Neural cell (in vitro differentiated cells): Measurements from ENCODE around the gene SLC24A1.

Experiments
- CTCF ChIP-seq: fragments of 450-650 bp; IDR thresholded peaks from 2 replicates; pipeline ENCODE4 v1.5.1; 2014; ENCODE audit warnings: antibody characterized with exemption, mild to moderate bottlenecking, moderate library complexity; ENCODE audit not compliant: poor library complexity, severe bottlenecking
- EZH2 ChIP-seq: fragments of 200-600, 300-800 bp; shearing (Covaris generic), sonication (generic); IDR thresholded peaks from 2 replicates; pipeline ENCODE4 v1.6.1; 2014; ENCODE audit warnings: antibody characterized with exemption, low read length, borderline replicate concordance, mild to moderate bottlenecking; ENCODE audit not compliant: insufficient read depth, poor library complexity, severe bottlenecking
- RAD21 ChIP-seq: fragments of 450-650 bp; conservative IDR thresholded peaks from 2 replicates; pipeline ENCODE4 v1.6.1; 2014; ENCODE audit warnings: antibody characterized with exemption, mild to moderate bottlenecking, moderate library complexity
- TAF1 ChIP-seq: IDR thresholded peaks from 2 replicates; pipeline ENCODE4 v1.6.1; 2012; ENCODE audit warnings: low read depth

DNA sequence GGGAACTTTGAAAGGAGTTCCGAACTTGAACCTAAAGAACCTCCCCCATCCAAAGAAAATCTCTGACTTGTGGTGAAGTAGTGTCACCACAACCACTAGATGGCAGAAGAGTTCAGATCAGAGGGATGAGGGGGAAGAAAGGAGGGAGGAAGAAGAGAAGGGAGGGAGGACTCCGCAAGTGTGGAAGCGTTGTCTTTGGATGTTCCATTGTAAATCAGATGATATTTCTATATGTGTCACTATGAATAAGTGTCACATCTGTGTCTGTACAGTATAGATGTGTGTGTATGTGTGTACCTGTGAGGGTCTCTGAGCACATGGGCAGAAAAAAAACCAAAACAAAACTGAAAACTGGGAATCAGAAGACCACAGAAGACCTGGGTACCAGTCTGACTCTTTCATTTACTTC, 16.9 kb downstream of the SLC24A1 start:
- TF ChIP-seq CTCF (peak; percentile 86), RAD21 (peak; percentile 81), TAF1 (no peak), EZH2 (no peak)
